ENCODE data around the gene ARNT2. TPM values are rescaled to one million over a fixed set of nuclear protein-coding genes. Genes with fewer than 3 reads are reported as not detected.

Gene ARNT2
- total and polyA plus RNA-seq, 4 donors = 0.63 to 16.2 (median 4.9) TPM

GRCh38 chr15:80606511-80607071, 202.4 kb downstream of the ARNT2 start:
- no peak for ATAC-seq (ENCODE audit: low FRiP score)
- H3K4me1 ChIP-seq (ENCODE audit: control insufficient read depth in 1 of 2, insufficient read depth in 2 of 2, low read length in 2 of 2) = no peaks in the 10 kb centered on the region

GRCh38 chr15:80607287-80607980, 203.3 kb downstream of the ARNT2 start:
- WGBS, 2 donors = 63 to 69% methylated on average over 4 of the region's 4 CpGs
- intact Hi-C loops (cut with DNase I) = no loop called here
- Histone ChIP-seq H3K9me3 (ENCODE audit: control insufficient read depth, low read length) (peaks cover 1% of the 10 kb centered on the region), H3K4me1 (ENCODE audit: control insufficient read depth in 1 of 2, insufficient read depth in 2 of 2, low read length in 2 of 2) (no peaks in the 10 kb centered on the region), H3K4me3 (ENCODE audit: low read length in 2 of 2) (no peak overlapping the region), H3K27ac (ENCODE audit: low read depth in 1 of 2, low read length in 2 of 2) (no peak overlapping the region), H3K36me3 (ENCODE audit: control insufficient read depth in 1 of 2, insufficient read depth in 2 of 2, low read length in 1 of 2) (no peaks in the 10 kb centered on the region), H3K27me3 (ENCODE audit: control insufficient read depth in 1 of 2, insufficient read depth in 2 of 2, low read length in 1 of 2) (no peaks in the 10 kb centered on the region)
- ATAC-seq (ENCODE audit: low FRiP score) (peak; percentile 38), DNase-seq (no peak)

More at GRCh38 chr15:80606511-80607071, 202.4 kb downstream of the ARNT2 start:
- no peaks in the 10 kb centered on the region for H3K36me3 ChIP-seq (ENCODE audit: control insufficient read depth in 1 of 2, insufficient read depth in 2 of 2, low read length in 1 of 2)
- no peak for DNase-seq
- H3K9me3 ChIP-seq (ENCODE audit: control insufficient read depth, low read length) = peaks cover 1% of the 10 kb centered on the region
- H3K4me3 ChIP-seq (ENCODE audit: low read length in 2 of 2) = no peak overlapping the region
- intact Hi-C loops (cut with DNase I) = no loop called here
- H3K27ac ChIP-seq (ENCODE audit: low read depth in 1 of 2, low read length in 2 of 2) = no peak overlapping the region
- no peaks in the 10 kb centered on the region for H3K27me3 ChIP-seq (ENCODE audit: control insufficient read depth in 1 of 2, insufficient read depth in 2 of 2, low read length in 1 of 2)
- WGBS, 2 donors = 90 to 92% methylated on average over 4 of the region's 4 CpGs

GRCh38 chr15:80608688-80609087, 204.5 kb downstream of the ARNT2 start:
- WGBS, 2 donors = 54 to 62% methylated on average over 1 of the region's 1 CpG
- Histone ChIP-seq H3K9me3 (ENCODE audit: control insufficient read depth, low read length) (no peaks in the 10 kb centered on the region), H3K36me3 (ENCODE audit: control insufficient read depth in 1 of 2, insufficient read depth in 2 of 2, low read length in 1 of 2) (no peaks in the 10 kb centered on the region), H3K27me3 (ENCODE audit: control insufficient read depth in 1 of 2, insufficient read depth in 2 of 2, low read length in 1 of 2) (no peaks in the 10 kb centered on the region), H3K4me3 (ENCODE audit: low read length in 2 of 2) (no peak overlapping the region), H3K4me1 (ENCODE audit: control insufficient read depth in 1 of 2, insufficient read depth in 2 of 2, low read length in 2 of 2) (no peaks in the 10 kb centered on the region), H3K27ac (ENCODE audit: low read depth in 1 of 2, low read length in 2 of 2) (no peak overlapping the region)
- ATAC-seq (ENCODE audit: low FRiP score) = no peak
- no peak for DNase-seq
- intact Hi-C loops (cut with DNase I) = no loop called here

GRCh38 chr15:80609091-80609490, 204.9 kb downstream of the ARNT2 start:
- Histone ChIP-seq H3K36me3 (ENCODE audit: control insufficient read depth in 1 of 2, insufficient read depth in 2 of 2, low read length in 1 of 2) (no peaks in the 10 kb centered on the region), H3K4me1 (ENCODE audit: control insufficient read depth in 1 of 2, insufficient read depth in 2 of 2, low read length in 2 of 2) (no peaks in the 10 kb centered on the region), H3K27ac (ENCODE audit: low read depth in 1 of 2, low read length in 2 of 2) (no peak overlapping the region), H3K4me3 (ENCODE audit: low read length in 2 of 2) (no peak overlapping the region), H3K9me3 (ENCODE audit: control insufficient read depth, low read length) (no peaks in the 10 kb centered on the region), H3K27me3 (ENCODE audit: control insufficient read depth in 1 of 2, insufficient read depth in 2 of 2, low read length in 1 of 2) (no peaks in the 10 kb centered on the region)
- DNase-seq (no peak), ATAC-seq (ENCODE audit: low FRiP score) (no peak)
- intact Hi-C loops (cut with DNase I) = no loop called here
- WGBS, 2 donors = 82 to 84% methylated on average over 4 of the region's 4 CpGs

- intact Hi-C loops (cut with DNase I) = no loop called here
- no peak for ATAC-seq (ENCODE audit: low FRiP score)
- WGBS, 2 donors = 88 to 90% methylated on average over 4 of the region's 4 CpGs
These were observed 205.3 kb downstream of the ARNT2 start for GRCh38 chr15:80609512-80609946.

GRCh38 chr15:80611543-80612080, 207.4 kb downstream of the ARNT2 start:
- Histone ChIP-seq H3K36me3 (ENCODE audit: control insufficient read depth in 1 of 2, insufficient read depth in 2 of 2, low read length in 1 of 2) (no peaks in the 10 kb centered on the region), H3K4me3 (ENCODE audit: low read length in 2 of 2) (no peak overlapping the region), H3K27me3 (ENCODE audit: control insufficient read depth in 1 of 2, insufficient read depth in 2 of 2, low read length in 1 of 2) (no peaks in the 10 kb centered on the region), H3K27ac (ENCODE audit: low read depth in 1 of 2, low read length in 2 of 2) (no peak overlapping the region), H3K4me1 (ENCODE audit: control insufficient read depth in 1 of 2, insufficient read depth in 2 of 2, low read length in 2 of 2) (no peaks in the 10 kb centered on the region), H3K9me3 (ENCODE audit: control insufficient read depth, low read length) (no peaks in the 10 kb centered on the region)
- DNase-seq (no peak), ATAC-seq (ENCODE audit: low FRiP score) (no peak)
- 88 to 90% methylated on average over 7 of the region's 7 CpGs for WGBS, 2 donors
- intact Hi-C loops (cut with DNase I) = no loop called here

More at GRCh38 chr15:80609512-80609946, 205.3 kb downstream of the ARNT2 start:
- H3K27ac ChIP-seq (ENCODE audit: low read depth in 1 of 2, low read length in 2 of 2) = no peak overlapping the region
- no peaks in the 10 kb centered on the region for H3K4me1 ChIP-seq (ENCODE audit: control insufficient read depth in 1 of 2, insufficient read depth in 2 of 2, low read length in 2 of 2)
- no peaks in the 10 kb centered on the region for H3K27me3 ChIP-seq (ENCODE audit: control insufficient read depth in 1 of 2, insufficient read depth in 2 of 2, low read length in 1 of 2)
- no peaks in the 10 kb centered on the region for H3K36me3 ChIP-seq (ENCODE audit: control insufficient read depth in 1 of 2, insufficient read depth in 2 of 2, low read length in 1 of 2)
- H3K4me3 ChIP-seq (ENCODE audit: low read length in 2 of 2) = no peak overlapping the region
- DNase-seq = no peak
- H3K9me3 ChIP-seq (ENCODE audit: control insufficient read depth, low read length) = no peaks in the 10 kb centered on the region

GRCh38 chr15:80612118-80612823, 208.1 kb downstream of the ARNT2 start:
- Histone ChIP-seq H3K4me3 (ENCODE audit: low read length in 2 of 2) (no peak overlapping the region), H3K9me3 (ENCODE audit: control insufficient read depth, low read length) (no peaks in the 10 kb centered on the region), H3K27me3 (ENCODE audit: control insufficient read depth in 1 of 2, insufficient read depth in 2 of 2, low read length in 1 of 2) (no peaks in the 10 kb centered on the region), H3K36me3 (ENCODE audit: control insufficient read depth in 1 of 2, insufficient read depth in 2 of 2, low read length in 1 of 2) (no peaks in the 10 kb centered on the region), H3K4me1 (ENCODE audit: control insufficient read depth in 1 of 2, insufficient read depth in 2 of 2, low read length in 2 of 2) (no peaks in the 10 kb centered on the region), H3K27ac (ENCODE audit: low read depth in 1 of 2, low read length in 2 of 2) (no peak overlapping the region)
- ATAC-seq (ENCODE audit: low FRiP score) (no peak), DNase-seq (no peak)
- intact Hi-C loops (cut with DNase I) = no loop called here
- 78 to 89% methylated on average over 7 of the region's 7 CpGs for WGBS, 2 donors

GRCh38 chr15:80613762-80614365, 209.7 kb downstream of the ARNT2 start:
- WGBS, 2 donors = 90 to 92% methylated on average over 10 of the region's 10 CpGs

More at GRCh38 chr15:80613762-80614365, 209.7 kb downstream of the ARNT2 start:
- Histone ChIP-seq H3K27me3 (ENCODE audit: control insufficient read depth in 1 of 2, insufficient read depth in 2 of 2, low read length in 1 of 2) (no peaks in the 10 kb centered on the region), H3K9me3 (ENCODE audit: control insufficient read depth, low read length) (no peaks in the 10 kb centered on the region), H3K4me1 (ENCODE audit: control insufficient read depth in 1 of 2, insufficient read depth in 2 of 2, low read length in 2 of 2) (no peaks in the 10 kb centered on the region), H3K27ac (ENCODE audit: low read depth in 1 of 2, low read length in 2 of 2) (no peak overlapping the region), H3K4me3 (ENCODE audit: low read length in 2 of 2) (no peak overlapping the region), H3K36me3 (ENCODE audit: control insufficient read depth in 1 of 2, insufficient read depth in 2 of 2, low read length in 1 of 2) (no peaks in the 10 kb centered on the region)
- DNase-seq (no peak), ATAC-seq (ENCODE audit: low FRiP score) (no peak)
- intact Hi-C loops (cut with DNase I) = no loop called here
